Right lobe of liver (tissue), 6 donors: ENCODE data around the gene PNPLA1. TPM values are rescaled to one million over a fixed set of nuclear protein-coding genes. Genes with fewer than 3 reads are reported as not detected.

Experiments
- ATAC-seq, 4 donors: fragments of 200-7000 bp; cut with Tn5 transposase; one replicate each; pipeline ENCODE4 v1.9.1; 2020; ENCODE audit warnings: mild to moderate bottlenecking in 4 of 4, moderate library complexity in 4 of 4
- DNase-seq, 3 donors: peaks; one replicate each; pipeline ENCODE4 v3.0.0-alpha.2; 2020
- H3K27ac ChIP-seq, 3 donors: fragments of 200-600 bp; one replicate each; pipeline ENCODE4 v1.8.0; 2022
- H3K27me3 ChIP-seq, 2 donors: fragments of 200-600 bp; one replicate each; pipeline ENCODE4 v1.8.0; 2022
- H3K36me3 ChIP-seq, 4 donors: fragments of 200-600 bp; sonication (generic) in 1 of 4; one replicate each; pipeline versions ENCODE4 v1.5.1 to v1.8.0; 2017 to 2022; ENCODE audit warnings: control low read depth in 1 of 4
- H3K4me1 ChIP-seq, 4 donors: fragments of 200-600 bp; sonication (generic) in 1 of 4; one replicate each; pipeline versions ENCODE4 v1.5.1 to v1.8.0; 2017 to 2022; ENCODE audit warnings: control low read depth in 1 of 4
- H3K4me3 ChIP-seq, 3 donors: fragments of 200-600 bp; one replicate each; pipeline ENCODE4 v1.8.0; 2022
- H3K9me3 ChIP-seq, 4 donors: fragments of 200-600 bp; sonication (generic) in 1 of 4; one replicate each; pipeline versions ENCODE4 v1.5.1 to v1.8.0; 2017 to 2022; ENCODE audit warnings: control low read depth in 1 of 4
- CTCF ChIP-seq, 4 donors: fragments of 200-600 bp in 3 of 4; fragments of 450-650 bp in 1 of 4; IDR thresholded peaks; one replicate each; pipeline versions ENCODE4 v1.5.1 to v1.8.0; 2016 to 2022; ENCODE audit warnings: antibody characterized with exemption in 4 of 4, mild to moderate bottlenecking in 2 of 4
- POLR2A ChIP-seq: fragments of 450-650 bp; IDR thresholded peaks from one replicate; pipeline ENCODE4 v1.6.1; 2017; ENCODE audit warnings: antibody characterized with exemption, mild to moderate bottlenecking
- WGBS: methylation state at CpG from one replicate; pipeline ENCODE4 v1.1.6; 2018; ENCODE audit warnings: low coverage, low lambda C conversion rate; ENCODE audit not compliant: insufficient coverage; ENCODE audit errors: missing lambda C conversion rate; 5-methylcytosine and 5-hydroxymethylcytosine counted together
- intact Hi-C, 2 donors: fragments of 100-400 bp; cut with DNase I; formaldehyde crosslinking; loops; one replicate each; pipeline versions ENCODE4 v1.11.2 to v1.14.1; 2022
- total RNA-seq, 6 experiments: library from RNA; depleted of rRNA in 2 of 6; stranded (reverse); fragments of >200 nt in 2 of 6; fragmentation: NEBNext Ultra II Directional in 3 of 6; extraction: Animal tissue kit (Norgen Biotek cat#: 25700) in 3 of 6; gene quantifications; one replicate each; pipeline versions ENCODE4 v1.1.0 to v1.2.4, GENCODE V29; 2016 to 2023
- donor health status: DM: no; HTN: yes; CAD: no.
- donor health status: DM: no; HTN: no; CAD: no.
- donor health status: DM: no; HTN: no; CAD: no.
- donor health status: DM: no; HTN: yes; CAD: no.
- donor health status: DM: no; HTN: yes; CAD: no.

PNPLA1 gene
- total RNA-seq, 6 experiments from 2014 or later = not detected

- intact Hi-C loops = no loop called here
- WGBS = 61% methylated on average over 9 of the region's 12 CpGs
These were observed 70.4 kb downstream of the PNPLA1 start for GRCh38 chr6:36340306-36340617.

GRCh38 chr6:36340618-36341454 lies 71.0 kb downstream of the PNPLA1 start:
- Histone ChIP-seq H3K27ac (no peak overlapping the region), H3K4me3 (peak overlapping the region in 1 of 3 donors; percentile 15)

More at GRCh38 chr6:36340306-36340617, 70.4 kb downstream of the PNPLA1 start:
- H3K27ac ChIP-seq = no peak overlapping the region
- H3K4me1 ChIP-seq = peaks cover 0 to 7% (median 3%) of the 10 kb centered on the region in 4 donors
- no peak overlapping the region for H3K4me3 ChIP-seq
- ATAC-seq = no peak
- TF ChIP-seq CTCF (IDR thresholded peaks at IDR 0.05) = no peak
- TF ChIP-seq POLR2A = no peak
- no peaks in the 10 kb centered on the region for H3K36me3 ChIP-seq
- no peaks in the 10 kb centered on the region for H3K9me3 ChIP-seq
- no peaks in the 10 kb centered on the region for H3K27me3 ChIP-seq
- DNase-seq = no peak

GRCh38 chr6:36343109-36343680 lies 73.3 kb downstream of the PNPLA1 start:
- Histone ChIP-seq H3K4me3 (no peak overlapping the region), H3K36me3 (no peaks in the 10 kb centered on the region), H3K27me3 (no peaks in the 10 kb centered on the region), H3K4me1 (peaks cover 0 to 7% (median 3%) of the 10 kb centered on the region in 4 donors), H3K27ac (no peak overlapping the region), H3K9me3 (no peaks in the 10 kb centered on the region)
- peak in 1 of 3 donors; percentile 2 for DNase-seq
- intact Hi-C loops = no loop called here
- 57% methylated on average over 4 of the region's 5 CpGs for WGBS
- TF ChIP-seq POLR2A = no peak
- TF ChIP-seq CTCF (IDR thresholded peaks at IDR 0.05) = no peak
- no peak for ATAC-seq

More at GRCh38 chr6:36340618-36341454, 71.0 kb downstream of the PNPLA1 start:
- H3K9me3 ChIP-seq = no peaks in the 10 kb centered on the region
- ATAC-seq (peak; percentile 88 to 93 (median 92)), DNase-seq (peak; percentile 68 to 78 (median 77))
- peaks cover 0 to 7% (median 3%) of the 10 kb centered on the region in 4 donors for H3K4me1 ChIP-seq
- no peaks in the 10 kb centered on the region for H3K27me3 ChIP-seq
- no peaks in the 10 kb centered on the region for H3K36me3 ChIP-seq
- 20% methylated on average over 33 of the region's 36 CpGs for WGBS
- TF ChIP-seq CTCF (IDR thresholded peaks at IDR 0.05) = peak; percentile 81 to 97 (median 94)
- no peak for TF ChIP-seq POLR2A
- intact Hi-C loops = no loop called here

GRCh38 chr6:36345681-36346466 lies 76.0 kb downstream of the PNPLA1 start:
- peaks cover 0 to 3% (median under 1%) of the 10 kb centered on the region in 4 donors for H3K4me1 ChIP-seq
- peak in 1 of 3 donors; percentile 7 for DNase-seq
- H3K27ac ChIP-seq = no peak overlapping the region
- ATAC-seq = no peak
- WGBS = 93% methylated on average over 13 of the region's 13 CpGs
- TF ChIP-seq POLR2A (no peak), CTCF (IDR thresholded peaks at IDR 0.05) (no peak)
- intact Hi-C loops = no loop called here
- H3K36me3 ChIP-seq = no peaks in the 10 kb centered on the region
- H3K4me3 ChIP-seq = no peak overlapping the region
- H3K27me3 ChIP-seq = no peaks in the 10 kb centered on the region
- no peaks in the 10 kb centered on the region for H3K9me3 ChIP-seq
